GM18951 (cell line): ENCODE results near the gene PGBD2.

Source experiments
- POLR2A ChIP-seq: IDR thresholded peaks from 4 replicates; pipeline ENCODE4 v1.6.1; 2011; ENCODE audit warnings: mild to moderate bottlenecking; ENCODE audit not compliant: insufficient read length, insufficient read depth; ENCODE audit errors: extremely low read depth
- in situ Hi-C: fragments of 300-500 bp; cut with MboI; formaldehyde crosslinking; loops from one replicate; pipeline ENCODE4 v1.12.0; 2022; ENCODE audit warnings: low sequenced_read_pairs, mixed read lengths, inconsistent platforms; ENCODE audit not compliant: unreplicated experiment

PGBD2 gene

GRCh38 chr1:248897412-248898337 lies 8.4 kb upstream of the PGBD2 start:
- in situ Hi-C loops: no loop called here

GRCh38 chr1:248900637-248901036 lies 5.4 kb upstream of the PGBD2 start:
- TF ChIP-seq POLR2A: no peak
- in situ Hi-C loops: no loop called here

More at GRCh38 chr1:248897412-248898337, 8.4 kb upstream of the PGBD2 start:
- TF ChIP-seq POLR2A: no peak

GRCh38 chr1:248901578-248901977 lies 4.5 kb upstream of the PGBD2 start:
- no peak for TF ChIP-seq POLR2A
- in situ Hi-C loops: no loop called here

- in situ Hi-C loops: no loop called here
These were observed 1.4 kb upstream of the PGBD2 start for GRCh38 chr1:248904437-248905216.

GRCh38 chr1:248905662-248906008 lies 400 bp upstream of the PGBD2 start:
- in situ Hi-C loops: no loop called here

More at GRCh38 chr1:248904437-248905216, 1.4 kb upstream of the PGBD2 start:
- TF ChIP-seq POLR2A: no peak

GRCh38 chr1:248906753-248907661 lies 972 bp downstream of the PGBD2 start:
- in situ Hi-C loops: no loop called here
- TF ChIP-seq POLR2A: no peak

More at GRCh38 chr1:248905662-248906008, 400 bp upstream of the PGBD2 start:
- no peak for TF ChIP-seq POLR2A

GRCh38 chr1:248910761-248911160 lies 4.7 kb downstream of the PGBD2 start:
- in situ Hi-C loops: no loop called here
- TF ChIP-seq POLR2A: no peak

- in situ Hi-C loops: no loop called here
- TF ChIP-seq POLR2A: no peak
These were observed 7.9 kb downstream of the PGBD2 start for GRCh38 chr1:248913933-248914332.

GRCh38 chr1:248914796-248915381 lies 8.9 kb downstream of the PGBD2 start:
- TF ChIP-seq POLR2A: no peak
- in situ Hi-C loops: no loop called here

- in situ Hi-C loops: no loop called here
- TF ChIP-seq POLR2A: no peak
These were observed 12.1 kb downstream of the PGBD2 start for GRCh38 chr1:248918131-248918530.

GRCh38 chr1:248923352-248924338 lies 17.6 kb downstream of the PGBD2 start:
- no peak for TF ChIP-seq POLR2A
- in situ Hi-C loops: no loop called here
